CD4-positive, alpha-beta T cell treated with Interleukin-12 subunit alpha and Interleukin-12 subunit beta, for 1 hour (primary cell): Measurements from ENCODE around the gene FAAP100.

Experiments
- DNase-seq: peaks from one replicate; pipeline ENCODE4 v3.0.0-alpha.2; 2020

The FAAP100 gene

DNA sequence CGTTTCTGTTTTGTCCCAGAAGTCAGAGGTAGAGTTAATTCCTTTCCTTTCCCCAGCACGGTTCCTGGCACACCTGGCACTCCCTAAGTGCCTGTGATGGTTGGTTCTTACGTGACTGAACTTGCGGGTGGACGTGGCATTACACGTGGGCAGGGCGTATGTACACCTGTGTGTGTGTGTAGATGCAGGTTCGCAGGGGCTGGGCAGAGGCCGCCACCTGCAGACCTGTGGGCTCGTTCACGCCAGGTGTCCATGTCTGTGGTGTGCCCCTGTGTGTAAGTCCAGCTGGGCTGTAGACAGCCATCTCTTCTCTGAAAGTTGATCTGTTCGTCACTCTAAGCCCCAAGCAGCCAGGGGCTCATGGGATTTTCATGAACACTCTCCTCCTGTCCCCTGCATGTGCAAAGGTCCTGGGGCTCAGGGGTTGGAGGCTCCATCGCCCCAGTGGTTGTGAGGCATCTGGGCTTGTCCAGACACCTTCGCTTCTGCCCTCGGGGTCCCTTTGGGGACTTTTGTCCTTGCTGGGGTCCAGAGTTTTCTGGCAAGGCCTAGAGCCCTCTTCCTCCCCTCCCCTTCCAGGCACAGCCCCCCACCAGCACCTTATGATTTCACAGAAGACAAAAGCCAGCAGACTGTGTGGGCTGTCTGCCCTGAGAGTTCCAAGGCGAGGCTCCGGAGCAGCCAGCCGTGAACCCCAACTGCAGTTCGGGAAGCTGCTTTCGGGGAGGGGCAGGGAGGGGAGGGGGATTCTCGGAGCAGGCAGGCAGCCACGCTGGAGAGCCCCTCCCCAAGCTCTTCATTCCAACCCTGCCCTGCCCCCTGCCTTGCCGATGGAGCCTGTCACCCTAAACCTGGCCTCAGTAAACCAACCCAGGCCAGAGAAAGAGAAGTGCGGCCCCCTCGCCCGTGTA lies 29.4 kb downstream of the FAAP100 start:
- DNase-seq: no peak

DNA sequence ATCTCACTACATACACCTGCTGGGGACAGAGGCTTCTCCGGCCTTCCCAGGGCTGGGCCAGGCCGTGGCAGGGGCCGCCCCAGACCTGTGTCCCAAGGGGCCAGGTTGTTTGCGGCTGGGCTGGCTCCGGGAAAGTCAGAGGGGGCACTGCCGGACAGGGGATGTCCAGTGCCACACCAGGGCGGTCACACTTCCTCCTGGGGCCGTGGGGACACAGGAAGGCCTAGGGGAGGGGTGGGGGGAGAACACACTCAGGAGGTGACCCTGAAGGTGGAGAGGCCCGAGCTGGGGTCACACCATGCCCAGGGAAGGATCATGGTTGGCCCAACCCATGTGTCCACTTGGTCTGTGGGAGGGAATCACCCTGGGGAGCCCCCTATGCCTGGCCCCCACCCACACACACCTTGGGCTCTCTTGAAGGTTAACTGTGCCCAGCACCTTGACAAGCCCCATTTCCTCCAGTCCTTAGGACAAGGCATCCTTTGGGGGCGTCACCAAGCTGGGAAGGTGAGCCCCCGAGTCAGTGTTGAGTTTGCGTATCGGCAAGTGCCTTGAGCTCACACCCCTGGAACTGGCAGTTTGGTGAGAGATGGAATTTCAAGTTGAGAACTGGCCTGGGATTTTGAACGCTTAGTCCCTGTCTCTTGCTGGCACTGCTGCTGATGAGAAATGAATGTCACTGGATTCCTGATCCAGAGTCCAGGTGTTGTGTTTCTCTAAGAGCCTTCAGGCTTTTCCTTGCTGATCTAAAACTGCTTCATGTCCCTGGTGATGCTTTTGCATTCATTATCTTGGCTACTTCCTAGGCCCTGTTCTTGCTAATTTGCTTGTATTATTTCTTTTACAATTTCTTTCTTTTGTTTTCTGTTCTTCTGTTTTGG lies 31.9 kb downstream of the FAAP100 start:
- DNase-seq: no peak

- peak; percentile 80 for DNase-seq
Observed at GRCh38 chr17:81519284-81520020, 32.7 kb downstream of the FAAP100 start.

DNA sequence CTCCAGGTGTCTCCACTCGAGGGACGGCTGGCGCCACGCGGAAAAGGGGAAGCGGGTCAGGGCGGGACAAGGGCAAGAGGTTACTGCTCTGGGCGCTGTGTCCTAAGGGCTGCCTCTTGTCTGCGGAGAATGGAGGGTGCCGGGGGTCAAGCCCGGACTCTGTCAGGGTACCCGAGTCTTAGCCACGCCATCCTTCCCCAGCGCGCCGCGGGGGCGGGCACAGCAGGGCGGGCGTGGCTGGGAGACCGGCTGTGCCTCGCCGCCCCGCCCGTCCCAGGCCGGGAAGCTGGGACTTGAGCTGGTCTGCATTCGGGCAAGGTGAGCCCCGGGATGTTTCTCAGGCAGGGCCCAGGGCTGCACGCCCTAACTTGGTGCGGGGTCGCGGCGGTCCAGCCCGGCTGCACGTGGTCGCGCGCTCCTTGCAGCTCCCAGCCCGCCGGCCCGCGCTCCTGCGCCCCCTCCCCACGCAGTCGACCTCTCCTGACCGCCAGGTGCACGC lies 33.3 kb downstream of the FAAP100 start:
- DNase-seq: no peak

GRCh38 chr17:81518113-81518784 lies 33.9 kb downstream of the FAAP100 start:
- no peak for DNase-seq

DNA sequence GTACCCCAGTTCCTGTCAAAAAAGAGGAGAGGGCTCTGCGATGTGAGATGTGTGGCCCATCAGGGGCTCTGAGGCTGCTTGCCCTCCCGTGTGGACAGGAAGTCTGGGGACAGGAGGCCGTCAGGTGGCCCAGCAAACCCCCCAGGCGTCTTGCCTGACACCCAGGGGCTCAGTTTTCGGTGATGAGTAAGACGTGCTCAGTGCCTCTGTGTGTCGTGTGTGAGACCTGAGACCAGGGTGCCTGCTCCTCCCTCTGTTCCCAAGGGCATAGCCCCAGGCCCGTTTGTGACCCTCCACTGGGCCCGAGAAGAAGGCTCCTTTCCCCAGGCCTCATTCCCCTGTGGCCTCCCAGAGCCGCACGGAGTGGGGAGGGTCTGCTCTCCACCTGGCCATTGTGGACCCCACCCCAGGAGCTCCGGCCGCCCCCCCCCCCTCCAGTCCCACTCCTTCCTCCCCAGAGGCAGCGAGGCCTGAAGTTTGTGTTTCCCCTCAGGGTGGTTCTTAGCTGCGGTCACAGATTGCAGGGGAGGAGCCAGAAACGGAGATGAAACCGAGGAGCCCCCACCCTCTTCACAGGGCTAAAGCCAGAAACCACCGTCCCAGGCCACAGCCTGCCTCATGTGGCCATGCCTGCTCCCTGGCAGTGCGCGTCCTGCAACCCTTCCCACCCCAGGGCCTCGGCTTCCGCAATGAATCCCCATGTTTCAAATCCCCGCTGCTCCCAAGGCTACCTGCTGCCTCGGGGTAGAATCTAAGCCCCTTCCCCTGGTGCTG lies 34.6 kb downstream of the FAAP100 start:
- DNase-seq: no peak

DNA sequence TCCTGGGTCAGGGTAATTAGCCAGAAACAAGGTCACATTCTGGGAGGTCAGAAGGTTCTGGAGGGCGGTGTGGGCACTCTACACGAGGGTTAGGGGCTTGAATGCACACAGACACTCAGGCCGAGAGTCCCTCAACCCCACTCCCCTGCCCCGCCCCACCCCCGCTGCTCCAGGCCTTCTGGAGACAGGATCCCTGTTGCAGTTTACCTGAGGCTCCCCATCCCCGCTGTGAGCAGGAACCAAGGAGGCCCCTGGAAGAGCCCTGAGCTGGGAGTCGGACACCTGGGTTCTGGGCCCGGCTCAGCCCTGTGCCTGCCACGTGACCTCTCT lies 35.2 kb downstream of the FAAP100 start:
- DNase-seq: no peak

- no peak for DNase-seq
Observed at GRCh38 chr17:81516439-81516838, 35.7 kb downstream of the FAAP100 start.

DNA sequence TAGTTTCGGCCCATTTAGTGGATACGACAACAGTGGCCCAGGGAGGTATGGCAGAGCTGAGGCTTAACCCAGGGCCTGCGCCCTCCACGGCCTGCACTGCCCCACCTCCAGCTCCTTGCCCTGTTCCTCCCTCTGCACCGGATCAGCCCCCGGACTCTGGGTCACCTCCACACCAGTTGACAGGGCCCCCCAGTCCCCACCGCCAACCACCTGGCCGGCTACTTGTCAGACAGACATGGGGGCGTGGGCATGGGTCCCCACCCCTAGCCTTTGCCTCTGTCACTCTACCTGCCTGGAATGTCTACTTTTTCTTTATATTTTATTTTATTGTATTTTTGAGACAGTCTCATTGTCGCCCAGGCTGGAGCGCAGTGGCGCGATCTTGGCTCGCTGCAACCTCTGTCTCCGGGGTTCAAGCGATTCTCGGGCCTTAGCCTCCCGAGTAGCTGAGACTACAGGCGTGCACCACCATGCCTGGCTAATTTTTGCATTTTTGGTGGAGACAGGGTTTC lies 36.6 kb downstream of the FAAP100 start:
- DNase-seq: no peak

DNA sequence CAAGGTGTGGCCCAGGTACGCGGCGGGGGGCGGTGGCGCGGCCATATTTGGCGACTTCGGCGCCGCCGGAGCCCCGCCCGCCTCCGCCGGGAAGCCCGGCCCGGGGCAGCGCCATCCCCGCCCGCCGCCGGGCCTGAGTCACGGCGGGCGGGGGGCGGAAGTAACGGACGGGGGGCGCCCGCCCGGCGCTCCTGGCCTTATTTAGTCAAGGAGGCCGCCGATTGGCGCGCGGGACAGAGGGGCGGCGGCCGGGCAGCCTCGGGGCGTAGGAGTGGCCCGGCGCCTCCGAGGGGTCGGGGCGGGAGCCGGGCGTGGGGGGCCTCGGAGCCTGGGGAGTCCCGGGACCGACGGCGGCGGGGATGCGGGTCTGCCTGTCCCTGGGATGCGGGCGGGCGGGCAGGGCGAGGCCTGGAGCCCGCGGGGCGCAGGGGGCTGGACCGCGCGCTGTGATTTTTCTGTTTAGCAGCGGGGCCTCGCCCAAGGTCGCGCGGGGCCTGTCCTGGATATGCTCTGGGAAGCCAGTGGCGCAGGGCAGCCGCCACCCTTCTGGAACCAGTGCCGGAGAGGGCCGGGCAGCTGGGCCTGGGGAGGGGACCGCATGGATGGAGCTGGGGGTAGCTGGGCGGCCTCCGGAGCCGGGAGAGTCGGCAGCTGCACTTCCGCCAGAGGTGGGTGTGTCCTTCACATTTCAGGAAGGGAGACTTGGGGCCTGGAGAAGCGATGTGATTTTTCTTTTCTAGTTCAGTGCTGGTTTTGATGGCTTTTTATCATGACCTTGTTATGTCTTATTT lies 37.2 kb downstream of the FAAP100 start:
- peak; percentile 79 for DNase-seq

- DNase-seq: no peak
Observed at GRCh38 chr17:81514489-81514738, 37.7 kb downstream of the FAAP100 start.

DNA sequence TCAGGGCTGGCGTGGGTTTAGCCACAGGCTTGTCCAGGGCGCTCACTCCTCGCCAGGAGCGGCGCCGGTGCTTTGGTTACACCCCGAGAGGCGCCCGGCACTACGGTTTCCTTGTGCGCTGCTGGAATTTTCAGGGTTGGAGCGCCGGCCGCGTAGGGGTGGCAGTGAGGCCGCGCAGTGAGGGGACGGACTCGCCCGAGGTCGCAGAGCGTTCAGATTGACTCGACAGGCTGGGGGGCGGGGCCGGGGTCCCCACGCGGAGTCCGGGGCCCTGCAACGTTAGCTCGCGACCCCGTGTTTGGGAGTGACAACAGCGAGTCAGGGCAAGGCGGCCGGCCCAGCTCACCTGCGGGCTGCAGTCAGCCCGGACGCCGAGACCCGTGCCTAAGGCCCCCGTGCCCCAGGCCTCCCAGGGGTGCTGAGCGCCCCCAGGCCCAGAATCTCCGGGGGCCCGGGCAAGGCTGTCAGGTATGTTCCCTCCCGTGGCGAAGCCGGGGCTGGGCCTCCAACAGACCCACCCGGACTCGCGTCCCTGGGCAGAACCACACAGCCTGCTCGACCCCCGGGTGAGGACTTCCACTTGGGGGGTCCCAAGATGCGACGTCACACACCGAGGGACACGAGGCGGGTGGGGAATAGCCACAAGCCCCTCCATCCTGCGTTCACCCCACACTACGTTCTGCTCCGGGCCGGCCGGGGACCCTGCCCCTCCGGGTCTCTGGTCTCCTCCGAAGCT lies 38.2 kb downstream of the FAAP100 start:
- DNase-seq: peak; percentile 31

DNA sequence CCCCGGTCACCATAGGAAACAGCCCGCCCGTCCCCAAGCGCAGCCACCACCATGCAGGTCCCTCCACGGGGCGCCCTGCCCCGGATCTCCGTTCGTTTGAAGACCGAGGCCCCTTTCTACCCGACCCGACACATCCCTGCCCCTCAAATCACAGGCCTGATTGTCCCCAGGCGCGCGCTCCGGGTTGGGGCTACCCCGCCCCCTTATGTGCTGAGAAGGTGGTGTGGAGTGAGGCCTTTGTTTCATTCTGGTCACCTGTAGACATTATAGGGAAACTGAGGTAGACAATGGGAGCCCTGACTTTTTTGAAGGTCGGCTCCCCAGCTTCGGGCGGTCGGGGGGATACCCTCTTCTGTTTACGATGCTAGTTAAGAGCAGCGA lies 38.8 kb downstream of the FAAP100 start:
- peak; percentile 62 for DNase-seq

DNA sequence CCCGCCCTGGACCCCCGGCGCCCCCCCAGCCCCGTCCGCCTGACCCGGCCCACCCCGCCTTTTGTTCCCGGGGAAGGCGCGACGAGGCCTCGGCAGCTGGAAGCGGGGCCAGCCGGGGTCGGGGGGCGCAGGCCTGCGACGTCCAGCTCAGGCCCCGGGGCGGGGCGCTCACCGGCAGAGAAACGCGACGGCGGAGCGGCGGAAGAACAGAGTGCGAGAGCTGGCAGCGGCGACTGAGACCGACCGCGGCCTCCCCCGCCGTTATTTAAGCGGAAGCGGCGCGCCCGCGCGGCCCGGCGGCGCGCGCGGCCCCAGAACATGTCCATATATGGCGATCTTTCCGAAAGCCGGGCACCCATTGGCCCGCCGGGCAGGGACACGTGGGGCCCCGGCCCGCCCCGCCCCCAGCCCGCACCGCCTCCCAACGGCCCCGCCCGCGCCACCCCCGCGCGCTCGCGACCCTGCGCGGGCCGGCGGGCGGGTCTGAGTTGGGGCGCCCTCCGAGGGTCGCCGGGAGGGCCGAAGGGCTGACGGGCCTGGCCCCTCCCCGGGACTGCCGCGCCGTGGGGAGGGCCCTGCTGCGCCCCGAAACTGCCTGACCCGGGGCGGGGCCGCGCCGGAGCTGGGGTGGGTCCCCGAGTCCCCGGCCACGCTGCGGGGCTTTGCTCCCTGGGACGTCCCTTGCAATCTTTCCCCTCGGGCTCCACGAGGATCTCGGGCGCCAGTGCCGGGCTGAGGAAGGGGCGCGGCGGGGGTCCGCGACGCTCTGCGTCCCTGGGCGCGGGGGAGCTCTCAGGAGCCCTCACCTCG lies 39.4 kb downstream of the FAAP100 start, which contains the start of gene ACTG1:
TSS of gene ACTG1 (minus strand) at position 238 of the 810 bp plus-strand sequence. CDS start 445 bp downstream, outside the sequence.
- peak; percentile 95 for DNase-seq

DNA sequence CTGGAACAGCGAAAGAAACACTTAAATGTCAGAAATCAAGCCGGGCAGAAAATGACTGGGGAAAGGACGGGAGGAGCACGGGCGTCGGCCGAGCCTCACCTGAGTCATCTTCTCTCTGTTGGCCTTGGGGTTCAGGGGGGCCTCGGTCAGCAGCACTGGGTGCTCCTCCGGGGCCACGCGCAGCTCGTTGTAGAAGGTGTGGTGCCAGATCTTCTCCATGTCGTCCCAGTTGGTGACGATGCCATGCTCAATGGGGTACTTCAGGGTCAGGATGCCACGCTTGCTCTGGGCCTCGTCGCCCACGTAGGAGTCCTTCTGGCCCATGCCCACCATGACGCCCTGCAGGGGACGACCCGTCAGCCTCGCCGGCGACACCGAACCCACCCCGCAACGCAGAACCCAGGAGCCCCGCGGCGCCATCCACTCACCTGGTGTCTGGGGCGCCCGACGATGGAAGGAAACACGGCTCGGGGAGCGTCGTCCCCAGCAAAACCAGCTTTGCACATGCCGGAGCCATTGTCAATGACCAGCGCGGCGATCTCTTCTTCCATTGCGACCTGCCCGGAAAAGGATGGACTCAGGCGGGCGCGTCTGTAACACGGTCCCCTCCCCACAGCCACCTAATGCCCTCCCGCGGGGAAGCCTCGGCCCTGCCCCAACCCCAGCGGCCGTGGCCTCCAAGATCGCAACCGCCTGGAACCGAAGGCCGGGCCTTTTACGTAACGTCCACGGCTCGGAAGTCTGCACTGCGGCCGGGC lies 40.2 kb downstream of the FAAP100 start:
- DNase-seq: peak; percentile 35

DNA sequence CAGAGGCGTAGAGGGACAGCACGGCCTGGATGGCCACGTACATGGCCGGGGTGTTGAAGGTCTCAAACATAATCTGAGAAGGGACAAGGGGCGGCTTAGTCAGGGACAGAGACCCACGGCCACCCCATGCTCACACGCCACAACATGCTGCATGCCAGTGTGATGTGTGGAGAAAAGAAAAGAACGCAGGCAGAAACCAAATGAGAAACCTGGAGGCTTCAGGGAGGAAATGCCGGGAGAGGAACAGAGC lies 40.7 kb downstream of the FAAP100 start:
- DNase-seq: no peak

DNA sequence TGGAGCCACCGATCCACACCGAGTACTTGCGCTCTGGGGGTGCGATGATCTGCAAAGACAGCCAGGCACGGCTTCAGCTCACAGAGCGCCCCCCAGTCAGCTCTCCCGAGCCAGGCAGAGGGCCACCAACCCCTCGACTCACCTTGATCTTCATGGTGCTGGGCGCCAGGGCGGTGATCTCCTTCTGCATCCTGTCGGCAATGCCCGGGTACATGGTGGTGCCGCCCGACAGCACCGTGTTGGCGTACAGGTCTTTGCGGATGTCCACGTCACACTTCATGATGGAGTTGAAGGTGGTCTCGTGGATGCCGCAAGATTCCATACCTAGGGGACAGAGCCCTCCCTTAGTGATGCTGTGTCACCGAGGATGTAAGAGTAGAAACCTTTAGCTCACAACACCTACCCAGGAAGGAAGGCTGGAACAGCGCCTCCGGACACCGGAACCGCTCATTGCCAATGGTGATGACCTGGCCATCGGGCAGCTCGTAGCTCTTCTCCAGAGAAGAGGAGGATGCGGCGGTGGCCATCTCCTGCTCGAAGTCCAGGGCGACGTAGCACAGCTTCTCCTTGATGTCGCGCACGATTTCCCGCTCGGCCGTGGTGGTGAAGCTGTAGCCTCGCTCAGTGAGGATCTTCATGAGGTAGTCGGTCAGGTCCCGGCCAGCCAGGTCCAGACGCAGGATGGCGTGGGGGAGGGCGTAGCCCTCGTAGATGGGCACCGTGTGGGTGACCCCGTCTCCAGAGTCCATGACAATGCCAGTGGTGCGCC lies 41.2 kb downstream of the FAAP100 start:
- peak; percentile 49 for DNase-seq
